ENCODE data around the gene STAT4.

Gene STAT4

GRCh38 chr2:191122638-191123294, 28.0 kb downstream of the STAT4 start:
- TF ChIP-seq, protein P1, sequence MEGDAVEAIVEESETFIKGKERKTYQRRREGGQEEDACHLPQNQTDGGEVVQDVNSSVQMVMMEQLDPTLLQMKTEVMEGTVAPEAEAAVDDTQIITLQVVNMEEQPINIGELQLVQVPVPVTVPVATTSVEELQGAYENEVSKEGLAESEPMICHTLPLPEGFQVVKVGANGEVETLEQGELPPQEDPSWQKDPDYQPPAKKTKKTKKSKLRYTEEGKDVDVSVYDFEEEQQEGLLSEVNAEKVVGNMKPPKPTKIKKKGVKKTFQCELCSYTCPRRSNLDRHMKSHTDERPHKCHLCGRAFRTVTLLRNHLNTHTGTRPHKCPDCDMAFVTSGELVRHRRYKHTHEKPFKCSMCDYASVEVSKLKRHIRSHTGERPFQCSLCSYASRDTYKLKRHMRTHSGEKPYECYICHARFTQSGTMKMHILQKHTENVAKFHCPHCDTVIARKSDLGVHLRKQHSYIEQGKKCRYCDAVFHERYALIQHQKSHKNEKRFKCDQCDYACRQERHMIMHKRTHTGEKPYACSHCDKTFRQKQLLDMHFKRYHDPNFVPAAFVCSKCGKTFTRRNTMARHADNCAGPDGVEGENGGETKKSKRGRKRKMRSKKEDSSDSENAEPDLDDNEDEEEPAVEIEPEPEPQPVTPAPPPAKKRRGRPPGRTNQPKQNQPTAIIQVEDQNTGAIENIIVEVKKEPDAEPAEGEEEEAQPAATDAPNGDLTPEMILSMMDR (IDR thresholded peaks at IDR 0.05; ENCODE audit: low read depth, low read length) = no peak
- TF ChIP-seq POLR2A (IDR thresholded peaks at IDR 0.05; ENCODE audit: extremely low read depth, insufficient read length) (no peak), MYC (IDR thresholded peaks at IDR 0.05; ENCODE audit: low read depth, low read length) (no peak)
- TF ChIP-seq, protein P2, sequence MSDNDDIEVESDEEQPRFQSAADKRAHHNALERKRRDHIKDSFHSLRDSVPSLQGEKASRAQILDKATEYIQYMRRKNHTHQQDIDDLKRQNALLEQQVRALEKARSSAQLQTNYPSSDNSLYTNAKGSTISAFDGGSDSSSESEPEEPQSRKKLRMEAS (IDR thresholded peaks at IDR 0.05; ENCODE audit: low read depth, low read length) = no peak
- no peak for DNase-seq (ENCODE audit: low read depth)
- H3K4me3 ChIP-seq (ENCODE audit: low read depth, low read length) = no peak overlapping the region

DNA sequence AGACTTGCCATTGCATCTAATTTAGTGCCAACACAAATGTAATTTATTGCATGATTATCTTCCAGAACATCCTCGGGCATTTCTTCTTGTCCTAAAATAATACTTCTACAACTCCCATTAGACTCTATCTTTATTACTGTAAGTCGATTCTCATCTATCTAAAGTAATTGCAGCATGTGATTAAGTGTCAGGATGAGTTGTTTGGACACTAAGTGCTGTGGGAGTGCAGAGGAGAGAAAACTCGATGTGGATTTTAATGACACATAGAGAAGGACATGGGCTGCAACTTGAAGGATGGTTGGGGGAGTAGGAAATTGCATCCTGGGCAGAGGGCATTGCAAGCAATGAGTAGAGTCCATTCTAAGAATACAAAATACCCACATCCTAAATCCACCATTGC, 33.5 kb downstream of the STAT4 start:
- no peak for DNase-seq (ENCODE audit: low read depth)
- no peak overlapping the region for H3K4me3 ChIP-seq (ENCODE audit: low read depth, low read length)
- TF ChIP-seq, protein P2 (IDR thresholded peaks at IDR 0.05; ENCODE audit: low read depth, low read length) = no peak
- TF ChIP-seq, protein P1 (IDR thresholded peaks at IDR 0.05; ENCODE audit: low read depth, low read length) = no peak
- no peak for TF ChIP-seq POLR2A (IDR thresholded peaks at IDR 0.05; ENCODE audit: extremely low read depth, insufficient read length)
- TF ChIP-seq MYC (IDR thresholded peaks at IDR 0.05; ENCODE audit: low read depth, low read length) = no peak

GRCh38 chr2:191115804-191116203, 35.0 kb downstream of the STAT4 start:
- no peak overlapping the region for H3K4me3 ChIP-seq (ENCODE audit: low read depth, low read length)
- no peak for DNase-seq (ENCODE audit: low read depth)
- TF ChIP-seq, protein P2 (IDR thresholded peaks at IDR 0.05; ENCODE audit: low read depth, low read length) = no peak
- TF ChIP-seq, protein P1 (IDR thresholded peaks at IDR 0.05; ENCODE audit: low read depth, low read length) = no peak
- TF ChIP-seq MYC (IDR thresholded peaks at IDR 0.05; ENCODE audit: low read depth, low read length) (no peak), POLR2A (IDR thresholded peaks at IDR 0.05; ENCODE audit: extremely low read depth, insufficient read length) (no peak)

DNA sequence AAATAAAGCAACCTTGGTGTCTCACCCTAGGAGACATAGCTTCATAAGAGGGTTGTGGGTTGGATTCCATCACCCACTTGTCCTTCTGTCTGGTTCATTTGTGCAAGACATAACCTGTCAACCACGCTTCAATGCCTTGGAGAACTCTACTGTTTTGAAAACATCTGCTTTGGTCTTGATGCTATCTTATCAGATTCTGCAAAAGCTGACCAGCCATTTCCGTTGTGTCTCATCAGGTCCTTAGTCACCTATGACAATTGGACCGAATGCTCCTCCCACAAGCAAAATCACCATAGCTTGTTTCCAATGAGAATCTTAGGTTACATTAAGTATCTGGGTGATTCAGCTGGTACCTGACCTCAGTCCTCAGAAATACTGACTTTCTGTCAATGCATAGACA, 35.4 kb downstream of the STAT4 start:
- peak; percentile 8 for DNase-seq (ENCODE audit: low read depth)
- TF ChIP-seq POLR2A (IDR thresholded peaks at IDR 0.05; ENCODE audit: extremely low read depth, insufficient read length) (no peak), MYC (IDR thresholded peaks at IDR 0.05; ENCODE audit: low read depth, low read length) (no peak)
- TF ChIP-seq, protein P1 (IDR thresholded peaks at IDR 0.05; ENCODE audit: low read depth, low read length) = no peak
- TF ChIP-seq, protein P2 (IDR thresholded peaks at IDR 0.05; ENCODE audit: low read depth, low read length) = no peak
- no peak overlapping the region for H3K4me3 ChIP-seq (ENCODE audit: low read depth, low read length)

DNA sequence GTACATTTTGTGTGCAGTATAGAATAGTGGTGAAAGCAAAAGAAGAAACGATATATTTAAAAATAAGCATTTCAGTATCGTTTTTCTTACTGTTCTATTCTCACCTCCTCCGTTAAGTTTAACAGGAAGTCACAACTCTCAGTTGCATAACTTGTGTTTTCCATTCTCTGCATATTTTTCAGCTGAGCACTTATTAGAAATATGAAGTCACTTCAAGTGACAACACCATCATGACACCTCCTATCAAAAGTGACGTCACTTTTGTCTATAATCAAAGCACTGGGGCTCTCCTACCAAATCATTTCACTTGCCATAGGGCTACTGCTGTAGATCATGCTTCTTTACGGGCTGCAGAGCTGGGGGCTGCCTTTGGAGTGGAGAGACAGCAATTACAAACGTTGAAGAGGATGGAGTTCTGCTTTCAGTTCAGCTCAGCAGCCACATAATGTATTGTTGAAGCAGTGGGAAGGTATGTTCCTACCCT, 36.3 kb downstream of the STAT4 start:
- TF ChIP-seq, protein P2 (IDR thresholded peaks at IDR 0.05; ENCODE audit: low read depth, low read length) = no peak
- TF ChIP-seq MYC (IDR thresholded peaks at IDR 0.05; ENCODE audit: low read depth, low read length) (no peak), POLR2A (IDR thresholded peaks at IDR 0.05; ENCODE audit: extremely low read depth, insufficient read length) (no peak)
- TF ChIP-seq, protein P1 (IDR thresholded peaks at IDR 0.05; ENCODE audit: low read depth, low read length) = no peak
- H3K4me3 ChIP-seq (ENCODE audit: low read depth, low read length) = no peak overlapping the region
- DNase-seq (ENCODE audit: low read depth) = peak; percentile 28

Measured in NB4 (cell line).